ENCODE data around the gene TMEM26.

TMEM26 gene

DNA sequence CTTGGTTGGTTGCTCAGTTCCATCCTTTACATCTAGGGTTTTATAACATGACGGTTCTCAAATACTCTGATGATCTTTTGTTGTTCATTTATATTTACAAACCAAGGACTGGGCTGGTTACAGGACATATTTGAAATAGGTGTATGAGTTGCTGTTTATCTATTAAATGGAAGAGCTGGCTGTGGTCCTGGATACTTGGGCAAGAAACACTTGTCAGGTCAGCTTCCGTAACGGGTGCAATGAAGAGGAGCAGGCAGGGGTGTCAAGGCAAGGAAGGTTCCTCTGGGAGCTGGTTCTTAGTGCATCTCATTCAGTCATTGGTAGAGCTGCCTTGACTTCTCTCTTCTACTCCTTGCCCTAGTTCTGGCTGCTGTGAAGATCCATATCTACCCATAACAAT, 4.8 kb upstream of the TMEM26 start:
- no peak for DNase-seq (ENCODE audit: low read depth)

DNA sequence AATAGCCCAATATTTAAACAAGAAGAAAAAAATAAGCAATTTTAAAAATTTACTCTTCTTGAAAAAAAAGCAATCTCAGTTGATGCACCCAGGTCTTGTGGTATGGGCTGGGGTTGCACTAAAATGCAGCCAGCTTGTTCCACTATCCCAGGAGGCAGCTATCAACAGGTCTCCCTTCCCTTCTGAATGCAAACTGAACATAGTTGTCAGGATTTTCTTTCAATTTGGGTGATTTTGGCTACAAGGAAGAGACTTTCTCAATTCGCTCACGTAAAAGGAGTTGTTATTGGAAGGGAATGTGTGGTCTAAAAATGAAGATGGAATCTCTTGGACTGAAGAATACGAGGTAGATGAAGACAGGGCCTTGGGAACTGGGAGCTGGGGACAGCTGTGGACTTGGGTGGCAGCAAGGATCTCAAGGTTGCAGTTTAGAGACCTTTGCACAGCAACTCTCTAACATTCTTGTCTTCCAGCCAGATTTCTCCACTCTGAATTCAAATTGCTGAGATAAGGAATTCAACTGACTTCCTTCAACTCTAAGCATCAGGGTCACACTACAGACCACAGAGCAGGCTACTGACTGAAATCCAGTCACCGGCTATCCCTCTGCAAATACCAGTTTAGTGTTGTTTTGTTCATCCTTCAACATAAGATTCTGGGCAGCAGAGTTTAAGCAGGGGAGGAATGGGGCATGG, 3.1 kb upstream of the TMEM26 start:
- DNase-seq (ENCODE audit: low read depth) = no peak

GRCh38 chr10:61455656-61456055, 2.5 kb upstream of the TMEM26 start:
- no peak for DNase-seq (ENCODE audit: low read depth)

DNA sequence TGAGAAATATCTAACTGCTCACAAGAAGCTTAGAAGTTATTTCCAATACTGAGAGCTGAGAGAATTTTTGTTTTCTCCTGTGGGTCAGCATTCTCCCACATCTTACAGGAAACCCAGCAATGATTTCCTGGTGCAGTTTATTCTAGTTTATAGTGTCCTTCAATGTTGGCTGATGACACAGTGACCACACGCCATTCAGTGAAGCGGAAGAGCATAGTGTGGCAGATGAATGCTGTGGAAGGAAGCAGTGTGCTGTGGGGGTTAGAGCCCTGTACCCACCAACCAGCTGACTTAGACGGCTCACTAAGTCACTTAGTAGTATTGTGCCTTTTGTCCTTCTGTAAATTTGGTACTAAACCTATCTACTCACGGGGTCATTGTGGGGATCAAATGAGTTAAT, 1.4 kb upstream of the TMEM26 start:
- DNase-seq (ENCODE audit: low read depth) = no peak

DNA sequence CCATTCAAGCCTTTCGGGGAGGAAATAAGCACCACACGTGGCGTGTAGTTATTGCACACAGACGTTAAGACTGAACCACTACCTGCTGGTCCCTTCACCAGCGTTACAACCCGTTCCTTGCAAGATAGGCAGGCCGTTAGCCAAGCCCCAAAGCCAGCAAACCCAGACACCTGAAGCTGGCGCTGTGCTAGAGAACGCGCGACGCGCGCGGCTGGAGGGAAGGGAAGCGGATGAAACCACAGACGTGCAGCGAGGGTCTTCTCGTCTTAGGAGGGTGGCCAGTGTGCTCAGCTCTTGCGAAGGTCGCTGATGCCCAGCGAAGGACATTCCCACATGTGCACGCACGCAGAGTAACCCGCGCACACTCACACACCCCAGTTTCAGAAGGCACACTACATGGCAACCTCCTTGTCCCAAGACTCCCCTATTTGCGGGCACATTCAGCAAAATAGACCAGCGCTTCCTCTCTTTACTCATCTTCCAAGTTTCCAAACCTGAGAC, 980 bp downstream of the TMEM26 start:
- no peak for DNase-seq (ENCODE audit: low read depth)

- DNase-seq (ENCODE audit: low read depth) = no peak
Measured at GRCh38 chr10:61451357-61451756, 1.8 kb downstream of the TMEM26 start.

- DNase-seq (ENCODE audit: low read depth) = no peak
Measured at GRCh38 chr10:61448841-61449600, 4.2 kb downstream of the TMEM26 start.

DNA sequence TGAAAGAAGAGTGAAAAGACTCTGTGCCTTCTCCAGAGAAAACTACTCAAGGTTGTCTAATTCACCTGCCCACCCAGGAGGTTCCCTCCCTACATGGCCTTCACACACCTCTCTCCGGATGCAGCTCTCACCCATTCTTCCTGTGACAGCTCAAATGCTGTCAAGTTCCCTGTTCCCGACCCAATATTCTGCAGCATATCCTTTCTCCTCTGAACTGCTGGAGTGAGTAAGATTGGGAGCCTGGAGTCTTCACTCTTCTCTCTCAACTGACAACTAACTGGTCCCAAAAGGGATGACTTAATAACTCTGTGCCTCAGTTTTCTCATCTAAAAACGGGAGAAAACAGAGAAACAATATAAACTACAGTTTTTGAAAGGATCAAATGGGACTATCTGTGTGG, 5.1 kb downstream of the TMEM26 start:
- no peak for DNase-seq (ENCODE audit: low read depth)

DNA sequence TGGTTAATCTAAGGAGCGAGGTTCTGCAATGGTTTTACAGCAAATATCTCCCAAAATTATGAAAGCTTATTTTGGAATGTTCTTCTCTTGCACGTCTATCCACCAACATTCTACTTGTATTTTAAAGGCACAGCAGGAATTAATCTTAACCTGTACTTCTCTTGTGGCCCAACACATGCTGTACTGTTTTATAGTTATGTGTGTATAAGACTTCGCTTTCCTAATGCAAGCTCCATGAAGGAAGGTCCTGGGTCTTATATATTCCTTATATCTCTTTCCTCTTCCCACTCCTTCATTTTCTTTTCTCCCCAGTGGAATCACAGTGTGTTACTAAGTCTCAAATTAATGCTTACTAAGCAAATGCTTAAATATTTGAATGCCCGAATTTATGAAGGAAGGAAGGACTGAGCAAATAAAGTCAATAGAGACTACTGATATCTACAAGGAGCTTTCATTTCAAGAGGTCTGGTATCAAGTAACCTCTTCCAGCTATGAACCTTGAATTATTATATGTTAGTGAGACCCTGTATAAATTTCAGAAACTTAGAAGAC, 14.0 kb downstream of the TMEM26 start:
- no peak for DNase-seq (ENCODE audit: low read depth)

GRCh38 chr10:61438141-61438988, 14.8 kb downstream of the TMEM26 start:
- DNase-seq (ENCODE audit: low read depth) = no peak

- no peak for DNase-seq (ENCODE audit: low read depth)
Measured at GRCh38 chr10:61423178-61423577, 30.0 kb downstream of the TMEM26 start.

GRCh38 chr10:61417661-61418060, 35.5 kb downstream of the TMEM26 start:
- no peak for DNase-seq (ENCODE audit: low read depth)

DNA sequence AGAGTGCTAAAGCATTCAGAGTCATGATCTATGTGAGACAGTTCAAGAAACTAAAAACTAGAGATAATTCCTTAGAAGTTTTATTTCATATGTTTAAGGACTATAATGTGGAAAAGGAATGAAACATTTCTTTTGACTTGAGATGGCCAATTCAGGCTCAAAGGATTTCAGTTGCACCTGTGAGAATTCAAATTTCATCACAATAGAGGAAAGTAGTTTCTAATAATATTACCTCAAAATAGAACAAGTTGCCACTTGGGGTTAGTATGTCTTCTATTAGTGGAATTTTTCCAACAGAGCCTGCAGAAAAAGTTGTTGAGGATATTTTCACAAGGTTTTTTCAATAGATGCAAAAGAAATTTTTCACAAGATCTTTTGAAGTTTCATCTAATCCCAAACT, 37.4 kb downstream of the TMEM26 start:
- DNase-seq (ENCODE audit: low read depth) = no peak

- DNase-seq (ENCODE audit: low read depth) = no peak
Measured at GRCh38 chr10:61411706-61412105, 41.5 kb downstream of the TMEM26 start.

DNA sequence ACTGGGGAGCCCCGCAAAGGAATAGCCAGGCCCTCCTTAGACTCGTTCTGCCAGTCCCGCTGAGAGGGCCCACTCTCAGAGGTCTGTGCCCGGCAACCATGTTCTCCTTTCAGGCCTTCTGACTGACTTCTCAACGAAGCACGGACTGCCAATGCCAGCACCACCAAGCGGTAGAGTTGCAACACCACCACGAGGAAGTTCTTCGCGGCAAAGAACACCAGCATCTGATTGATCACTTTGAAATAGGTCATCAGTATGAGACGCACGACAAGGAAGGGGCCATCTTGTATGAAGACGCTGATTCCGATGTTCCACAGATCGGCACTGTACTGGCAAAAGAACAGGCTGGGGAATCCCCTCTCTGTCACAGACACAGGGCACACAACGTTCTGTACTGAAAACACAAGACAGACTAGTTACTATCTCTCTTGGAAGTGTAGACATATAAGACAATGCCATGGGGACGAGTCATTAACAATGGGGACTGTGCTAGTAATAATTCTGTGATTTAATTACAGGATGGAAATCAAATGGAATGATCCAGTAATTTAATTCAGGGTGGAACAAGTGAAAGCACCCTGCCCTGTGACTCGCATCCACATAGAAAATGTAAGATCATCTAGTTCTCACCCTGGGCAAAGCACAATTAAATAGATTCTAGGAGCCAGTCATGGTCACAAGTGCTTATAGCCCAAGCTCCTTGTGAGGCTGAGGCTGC, 42.7 kb downstream of the TMEM26 start:
- DNase-seq (ENCODE audit: low read depth) = no peak

DNA sequence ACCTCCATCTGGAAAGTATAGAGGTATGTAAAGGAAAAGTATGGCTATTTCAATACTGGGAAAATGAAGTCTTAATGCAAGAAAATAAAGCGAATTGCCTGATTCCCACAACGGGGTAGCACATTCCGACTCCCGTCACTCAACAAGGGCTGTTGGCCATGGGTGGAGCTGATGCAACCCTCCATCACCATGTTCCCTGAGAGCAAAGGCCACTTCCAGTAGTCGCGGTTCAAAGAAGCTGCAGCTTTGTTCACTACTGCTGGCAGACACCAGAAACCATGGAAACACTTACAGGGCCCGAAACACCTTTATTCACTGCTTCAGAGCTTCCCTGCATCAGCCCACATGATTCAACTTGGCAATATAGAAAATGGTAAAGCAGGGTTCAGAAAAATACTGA, 44.0 kb downstream of the TMEM26 start:
- no peak for DNase-seq (ENCODE audit: low read depth)

DNA sequence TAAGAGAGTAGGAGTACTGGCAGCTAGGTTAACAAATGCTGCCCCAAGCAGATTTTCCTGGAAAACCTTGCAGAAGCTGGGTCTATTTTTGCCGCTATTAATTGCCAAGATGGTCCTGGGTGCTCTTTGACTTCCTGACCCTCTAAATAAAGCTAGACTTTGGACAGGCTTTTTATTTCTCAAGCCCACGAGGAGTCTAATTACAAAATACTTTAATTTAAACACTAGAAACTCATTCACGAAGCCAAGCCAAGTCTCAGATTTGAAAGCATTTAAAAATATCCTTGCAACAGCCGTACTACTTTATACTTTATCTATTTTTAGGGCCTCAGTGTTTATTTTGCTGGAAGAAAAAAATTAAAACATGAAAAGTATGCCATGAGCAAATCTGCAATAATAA, 45.1 kb downstream of the TMEM26 start:
- DNase-seq (ENCODE audit: low read depth) = no peak

- no peak for DNase-seq (ENCODE audit: low read depth)
Measured at GRCh38 chr10:61406736-61407135, 46.4 kb downstream of the TMEM26 start.

GRCh38 chr10:61406242-61406641, 46.9 kb downstream of the TMEM26 start:
- no peak for DNase-seq (ENCODE audit: low read depth)

DNA sequence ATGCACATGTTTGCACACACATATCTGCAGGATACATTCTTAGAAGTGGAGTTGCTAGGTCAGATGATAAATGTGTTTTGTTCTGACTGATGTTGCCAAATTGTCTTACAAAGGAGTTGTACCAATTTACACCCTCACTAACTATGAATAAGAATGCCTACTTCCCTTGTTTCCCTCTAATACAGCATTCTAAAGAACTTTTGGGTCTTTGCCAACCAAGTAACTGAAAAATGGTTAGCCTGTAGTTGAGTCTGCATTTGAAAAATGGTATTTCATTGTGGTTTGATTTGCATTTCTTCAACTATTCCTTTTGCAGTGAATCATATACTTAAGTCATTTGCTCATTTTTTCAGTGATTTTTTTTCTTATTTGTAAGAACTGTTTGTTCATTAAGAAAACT, 48.4 kb downstream of the TMEM26 start:
- DNase-seq (ENCODE audit: low read depth) = no peak

DNA sequence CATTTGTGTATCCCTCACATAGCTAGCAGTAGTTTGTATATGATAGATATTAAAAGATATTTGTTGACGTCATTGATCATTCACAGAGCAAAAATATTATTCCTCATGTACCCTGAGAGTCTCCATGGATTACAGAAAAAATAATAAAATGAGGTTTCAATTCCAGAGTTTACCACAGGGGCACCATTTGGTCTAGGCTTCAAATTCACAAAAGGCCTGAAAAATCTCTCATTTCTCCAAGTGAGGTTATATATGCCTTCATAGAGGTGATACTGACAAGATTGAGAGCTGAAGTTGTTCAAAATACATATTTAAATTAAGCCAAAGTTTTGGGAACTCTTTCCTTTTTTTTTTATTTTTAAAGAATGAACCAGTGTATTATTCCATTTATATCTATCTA, 52.7 kb downstream of the TMEM26 start:
- no peak for DNase-seq (ENCODE audit: low read depth)

DNA sequence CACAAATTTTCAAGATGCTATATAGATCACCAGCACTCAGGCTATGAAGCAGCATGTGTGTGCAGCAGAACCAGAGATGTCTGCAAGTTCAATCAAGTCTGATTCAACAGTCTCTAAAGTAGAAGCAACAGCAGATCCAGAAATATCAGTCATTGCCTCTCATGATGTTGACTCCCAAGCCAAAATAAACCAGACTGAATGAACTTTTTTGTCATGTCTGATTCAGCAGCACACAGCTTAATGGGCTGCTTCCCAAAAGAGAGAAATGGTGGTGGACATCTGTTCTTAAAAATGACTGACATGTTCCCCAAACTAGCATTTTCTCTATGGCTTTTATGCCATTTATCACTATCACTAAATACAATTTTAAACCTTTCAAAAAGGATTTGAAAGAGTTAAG, 53.8 kb downstream of the TMEM26 start:
- no peak for DNase-seq (ENCODE audit: low read depth)

Data from CMK (cell line).